ENCODE results near the gene SYNGR2.

DNA sequence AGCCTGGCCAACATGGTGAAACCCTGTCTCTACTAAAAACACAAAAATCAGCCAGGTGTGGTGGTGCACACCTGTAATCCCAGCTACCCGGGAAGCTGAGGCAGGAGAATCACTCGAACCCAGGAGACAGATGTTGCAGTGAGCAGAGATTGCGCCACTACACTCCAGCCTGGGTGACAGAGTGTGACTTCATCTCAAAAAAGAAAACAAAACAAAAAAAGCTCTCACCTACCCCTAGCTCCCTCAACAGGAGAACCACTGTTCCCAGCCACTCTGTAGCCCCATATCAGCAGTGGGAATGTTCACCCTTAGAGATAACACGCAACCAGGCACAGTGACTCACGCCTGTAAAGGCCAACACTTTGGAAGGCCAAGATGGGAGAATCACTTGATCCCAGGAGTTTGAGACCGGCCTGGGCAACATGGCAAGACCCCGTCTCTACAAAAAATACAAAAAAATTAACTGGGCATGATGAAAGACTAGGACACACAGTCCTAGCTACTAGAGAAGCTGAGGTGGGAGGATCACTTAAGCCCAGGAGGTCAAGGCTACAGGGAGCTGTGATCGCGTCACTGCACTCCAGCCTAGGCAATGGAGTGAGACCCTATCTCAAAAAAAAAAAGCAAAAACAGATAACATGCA lies 32.4 kb upstream of the SYNGR2 start:
- TF ChIP-seq, protein P1, sequence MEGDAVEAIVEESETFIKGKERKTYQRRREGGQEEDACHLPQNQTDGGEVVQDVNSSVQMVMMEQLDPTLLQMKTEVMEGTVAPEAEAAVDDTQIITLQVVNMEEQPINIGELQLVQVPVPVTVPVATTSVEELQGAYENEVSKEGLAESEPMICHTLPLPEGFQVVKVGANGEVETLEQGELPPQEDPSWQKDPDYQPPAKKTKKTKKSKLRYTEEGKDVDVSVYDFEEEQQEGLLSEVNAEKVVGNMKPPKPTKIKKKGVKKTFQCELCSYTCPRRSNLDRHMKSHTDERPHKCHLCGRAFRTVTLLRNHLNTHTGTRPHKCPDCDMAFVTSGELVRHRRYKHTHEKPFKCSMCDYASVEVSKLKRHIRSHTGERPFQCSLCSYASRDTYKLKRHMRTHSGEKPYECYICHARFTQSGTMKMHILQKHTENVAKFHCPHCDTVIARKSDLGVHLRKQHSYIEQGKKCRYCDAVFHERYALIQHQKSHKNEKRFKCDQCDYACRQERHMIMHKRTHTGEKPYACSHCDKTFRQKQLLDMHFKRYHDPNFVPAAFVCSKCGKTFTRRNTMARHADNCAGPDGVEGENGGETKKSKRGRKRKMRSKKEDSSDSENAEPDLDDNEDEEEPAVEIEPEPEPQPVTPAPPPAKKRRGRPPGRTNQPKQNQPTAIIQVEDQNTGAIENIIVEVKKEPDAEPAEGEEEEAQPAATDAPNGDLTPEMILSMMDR (IDR thresholded peaks at IDR 0.05) = no peak
- TF ChIP-seq POLR2AphosphoS5 (IDR thresholded peaks at IDR 0.05) (no peak), EP300 (IDR thresholded peaks at IDR 0.05) (no peak), POLR2A (IDR thresholded peaks at IDR 0.05) (no peak)
